ENCODE data around the gene TXNRD2.

Gene TXNRD2

GRCh38 chr22:19977296-19978243 lies 36.0 kb upstream of the TXNRD2 start:
- Histone ChIP-seq H3K27ac (ENCODE audit: low read length) (no peak overlapping the region), H3K4me2 (ENCODE audit: low read length) (no peak overlapping the region), H3K4me3 (ENCODE audit: low read length) (no peak overlapping the region), H3K36me3 (replicated peaks; ENCODE audit: low read depth, low read length) (no peaks in the 10 kb centered on the region), H3K4me1 (ENCODE audit: low read length) (peaks cover 3% of the 10 kb centered on the region; the same call in 1 of the 2 replicates), H3K9ac (ENCODE audit: low read length) (no peak overlapping the region), H4K20me1 (ENCODE audit: insufficient read depth, low read length) (no peaks in the 10 kb centered on the region), H3K79me2 (ENCODE audit: low read length) (no peaks in the 10 kb centered on the region), H3K27me3 (ENCODE audit: low read depth, low read length) (no peaks in the 10 kb centered on the region), H3K9me3 (ENCODE audit: insufficient read depth, low read length) (no peaks in the 10 kb centered on the region), H2AFZ (ENCODE audit: low read depth, low read length) (no peak overlapping the region)
- no peak for TF ChIP-seq EZH2phosphoT487 (IDR thresholded peaks at IDR 0.05; ENCODE audit: low read depth)
- TF ChIP-seq, protein P1, sequence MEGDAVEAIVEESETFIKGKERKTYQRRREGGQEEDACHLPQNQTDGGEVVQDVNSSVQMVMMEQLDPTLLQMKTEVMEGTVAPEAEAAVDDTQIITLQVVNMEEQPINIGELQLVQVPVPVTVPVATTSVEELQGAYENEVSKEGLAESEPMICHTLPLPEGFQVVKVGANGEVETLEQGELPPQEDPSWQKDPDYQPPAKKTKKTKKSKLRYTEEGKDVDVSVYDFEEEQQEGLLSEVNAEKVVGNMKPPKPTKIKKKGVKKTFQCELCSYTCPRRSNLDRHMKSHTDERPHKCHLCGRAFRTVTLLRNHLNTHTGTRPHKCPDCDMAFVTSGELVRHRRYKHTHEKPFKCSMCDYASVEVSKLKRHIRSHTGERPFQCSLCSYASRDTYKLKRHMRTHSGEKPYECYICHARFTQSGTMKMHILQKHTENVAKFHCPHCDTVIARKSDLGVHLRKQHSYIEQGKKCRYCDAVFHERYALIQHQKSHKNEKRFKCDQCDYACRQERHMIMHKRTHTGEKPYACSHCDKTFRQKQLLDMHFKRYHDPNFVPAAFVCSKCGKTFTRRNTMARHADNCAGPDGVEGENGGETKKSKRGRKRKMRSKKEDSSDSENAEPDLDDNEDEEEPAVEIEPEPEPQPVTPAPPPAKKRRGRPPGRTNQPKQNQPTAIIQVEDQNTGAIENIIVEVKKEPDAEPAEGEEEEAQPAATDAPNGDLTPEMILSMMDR (IDR thresholded peaks at IDR 0.05; ENCODE audit: low read depth, low read length): no peak

GRCh38 chr22:19976671-19977070 lies 35.1 kb upstream of the TXNRD2 start:
- no peaks in the 10 kb centered on the region for H3K9me3 ChIP-seq (ENCODE audit: insufficient read depth, low read length)
- H3K27ac ChIP-seq (ENCODE audit: low read length): no peak overlapping the region
- H3K4me2 ChIP-seq (ENCODE audit: low read length): no peak overlapping the region
- no peak overlapping the region for H2AFZ ChIP-seq (ENCODE audit: low read depth, low read length)
- H3K4me3 ChIP-seq (ENCODE audit: low read length): no peak overlapping the region
- H3K4me1 ChIP-seq (ENCODE audit: low read length): peaks cover 3% of the 10 kb centered on the region; the same call in 1 of the 2 replicates
- no peaks in the 10 kb centered on the region for H4K20me1 ChIP-seq (ENCODE audit: insufficient read depth, low read length)
- H3K27me3 ChIP-seq (ENCODE audit: low read depth, low read length): no peaks in the 10 kb centered on the region
- H3K79me2 ChIP-seq (ENCODE audit: low read length): no peaks in the 10 kb centered on the region
- no peak overlapping the region for H3K9ac ChIP-seq (ENCODE audit: low read length)
- H3K36me3 ChIP-seq (replicated peaks; ENCODE audit: low read depth, low read length): no peaks in the 10 kb centered on the region
- TF ChIP-seq EZH2phosphoT487 (IDR thresholded peaks at IDR 0.05; ENCODE audit: low read depth): no peak
- TF ChIP-seq, protein P1 (IDR thresholded peaks at IDR 0.05; ENCODE audit: low read depth, low read length): no peak

DNA sequence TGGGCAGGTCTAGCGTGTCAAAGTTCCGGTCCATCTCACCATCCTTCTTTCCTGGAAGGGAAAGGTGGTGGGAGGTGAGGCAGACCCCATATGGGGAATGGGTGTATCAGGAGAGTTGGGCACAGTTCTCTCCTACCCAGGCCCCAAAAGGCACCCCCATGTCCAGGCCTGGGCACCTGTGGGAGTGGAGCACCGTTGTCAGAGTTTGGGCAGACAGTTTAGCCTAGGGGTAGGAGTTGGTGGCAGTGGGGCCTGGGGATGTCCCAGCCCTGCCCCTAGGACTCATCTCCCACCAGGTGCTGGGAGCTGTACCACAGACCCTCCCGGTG lies 34.1 kb upstream of the TXNRD2 start:
- Histone ChIP-seq H3K4me1 (ENCODE audit: low read length) (peaks cover 3% of the 10 kb centered on the region; the same call in 1 of the 2 replicates), H3K79me2 (ENCODE audit: low read length) (no peaks in the 10 kb centered on the region), H2AFZ (ENCODE audit: low read depth, low read length) (no peak overlapping the region), H3K9ac (ENCODE audit: low read length) (no peak overlapping the region), H3K4me3 (ENCODE audit: low read length) (no peak overlapping the region), H3K27ac (ENCODE audit: low read length) (no peak overlapping the region), H3K36me3 (replicated peaks; ENCODE audit: low read depth, low read length) (no peaks in the 10 kb centered on the region), H3K4me2 (ENCODE audit: low read length) (no peak overlapping the region), H4K20me1 (ENCODE audit: insufficient read depth, low read length) (no peaks in the 10 kb centered on the region), H3K9me3 (ENCODE audit: insufficient read depth, low read length) (no peaks in the 10 kb centered on the region), H3K27me3 (ENCODE audit: low read depth, low read length) (no peaks in the 10 kb centered on the region)
- TF ChIP-seq, protein P1 (IDR thresholded peaks at IDR 0.05; ENCODE audit: low read depth, low read length): no peak
- TF ChIP-seq EZH2phosphoT487 (IDR thresholded peaks at IDR 0.05; ENCODE audit: low read depth): no peak

DNA sequence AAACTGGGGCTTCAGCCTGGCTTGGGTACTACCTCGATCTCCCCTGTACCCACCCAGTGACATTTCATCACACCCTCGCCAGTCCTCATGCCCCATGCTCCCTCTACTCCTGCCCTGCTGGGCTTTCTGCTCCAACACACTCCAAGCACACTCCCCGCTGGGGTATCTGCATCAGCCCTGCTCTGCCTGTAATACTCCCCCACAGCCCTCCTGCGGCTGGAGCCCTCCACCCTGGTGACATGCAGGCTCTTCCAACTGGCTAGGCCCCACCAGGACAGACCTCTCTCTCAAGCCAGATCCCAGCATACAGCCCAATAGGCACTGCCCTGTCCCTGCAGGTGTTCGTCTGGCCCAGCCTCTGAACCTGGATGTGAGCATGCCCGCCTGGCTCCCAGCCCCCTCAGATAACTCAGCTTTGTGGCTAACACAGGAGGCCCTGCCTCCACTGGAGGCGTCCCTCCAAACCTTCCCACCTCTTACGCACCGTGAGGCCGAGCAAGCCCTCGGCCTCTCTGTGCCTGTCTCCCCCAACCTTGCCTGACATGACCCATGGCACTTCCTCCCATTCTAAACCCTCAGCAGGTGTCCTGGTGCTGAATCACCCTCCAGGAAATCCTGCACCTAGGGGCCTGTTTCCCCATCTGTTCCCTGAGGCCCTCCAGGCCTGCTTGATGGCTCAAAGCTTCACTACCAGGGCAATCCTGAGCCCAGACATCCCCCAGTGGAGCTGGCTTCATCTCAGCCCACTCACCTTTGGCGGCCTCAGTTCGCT lies 33.5 kb upstream of the TXNRD2 start:
- H3K9me3 ChIP-seq (ENCODE audit: insufficient read depth, low read length): no peaks in the 10 kb centered on the region
- no peaks in the 10 kb centered on the region for H3K36me3 ChIP-seq (replicated peaks; ENCODE audit: low read depth, low read length)
- no peaks in the 10 kb centered on the region for H4K20me1 ChIP-seq (ENCODE audit: insufficient read depth, low read length)
- no peak overlapping the region for H3K27ac ChIP-seq (ENCODE audit: low read length)
- no peaks in the 10 kb centered on the region for H3K27me3 ChIP-seq (ENCODE audit: low read depth, low read length)
- TF ChIP-seq, protein P1 (IDR thresholded peaks at IDR 0.05; ENCODE audit: low read depth, low read length): no peak
- no peak for TF ChIP-seq EZH2phosphoT487 (IDR thresholded peaks at IDR 0.05; ENCODE audit: low read depth)
- H3K79me2 ChIP-seq (ENCODE audit: low read length): no peaks in the 10 kb centered on the region
- H3K9ac ChIP-seq (ENCODE audit: low read length): no peak overlapping the region
- no peak overlapping the region for H3K4me2 ChIP-seq (ENCODE audit: low read length)
- no peak overlapping the region for H2AFZ ChIP-seq (ENCODE audit: low read depth, low read length)
- H3K4me3 ChIP-seq (ENCODE audit: low read length): no peak overlapping the region
- peaks cover 3% of the 10 kb centered on the region; the same call in 1 of the 2 replicates for H3K4me1 ChIP-seq (ENCODE audit: low read length)
